Esophagus muscularis mucosa (tissue), 4 donors: ENCODE results near the gene CHAC2. TPM values are rescaled to one million over a fixed set of nuclear protein-coding genes. Genes with fewer than 3 reads are reported as not detected.
"Not testable (repeated sequence)": the region's sequence is repeated elsewhere in the genome, so short reads cannot be mapped to it uniquely, and the experiment has no call there.

Experiments
- DNase-seq: peaks from one replicate; pipeline ENCODE4 v3.0.0-alpha.2; 2017; ENCODE audit errors: extremely low spot score
- H3K27ac ChIP-seq, 4 donors: fragments of 200-600 bp; sonication (generic); replicated peaks in 1 of 4; 1 replicate in 3 of 4; 2 replicates in 1 of 4; pipeline ENCODE4 v1.5.1; 2016 to 2019; ENCODE audit warnings: mild to moderate bottlenecking in 1 of 4
- H3K27me3 ChIP-seq, 4 donors: fragments of 200-600 bp; sonication (generic); one replicate each; pipeline versions ENCODE4 v1.5.1 to v1.6.0; 2016 to 2019
- H3K36me3 ChIP-seq, 4 donors: fragments of 200-600 bp; sonication (generic); one replicate each; pipeline ENCODE4 v1.5.1; 2016 to 2019
- H3K4me1 ChIP-seq, 4 donors: fragments of 200-600 bp; sonication (generic); one replicate each; pipeline ENCODE4 v1.5.1; 2016 to 2019
- H3K4me3 ChIP-seq, 4 donors: fragments of 200-600 bp; sonication (generic); 1 replicate in 2 of 4; 2 replicates in 2 of 4; pipeline ENCODE4 v1.5.1; 2016 to 2019; ENCODE audit warnings: mild to moderate bottlenecking in 4 of 4, moderate library complexity in 1 of 4
- H3K9me3 ChIP-seq, 4 donors: fragments of 200-600 bp; sonication (generic); 1 replicate in 3 of 4; 2 replicates in 1 of 4; pipeline ENCODE4 v1.5.1; 2016 to 2019
- EP300 ChIP-seq: sonication (generic); formaldehyde crosslinking; IDR thresholded peaks from one replicate; pipeline ENCODE4 v1.6.1; 2017; ENCODE audit warnings: antibody characterized with exemption
- POLR2A ChIP-seq: fragments of 450-650 bp; IDR thresholded peaks from one replicate; pipeline ENCODE4 v1.6.1; 2017; ENCODE audit warnings: antibody characterized with exemption, moderate library complexity, mild to moderate bottlenecking, low read depth
- POLR2AphosphoS5 ChIP-seq, 2 donors: sonication (generic); formaldehyde crosslinking; IDR thresholded peaks; one replicate each; pipeline ENCODE4 v1.6.1; 2017; ENCODE audit warnings: antibody characterized with exemption in 2 of 2
- WGBS: methylation state at CpG from one replicate; pipeline ENCODE4 v1.1.5; 2018; 5-methylcytosine and 5-hydroxymethylcytosine counted together
- intact Hi-C: fragments of 100-400 bp; cut with DNase I; formaldehyde crosslinking; loops from one replicate; pipeline ENCODE4 v1.15.1; 2023
- total RNA-seq, 4 donors: library from RNA; depleted of rRNA; stranded (reverse); fragments of >200 nt; gene quantifications; one replicate each; pipeline versions ENCODE4 v1.1.0 to v1.2.1, GENCODE V29; 2016
- TF ChIP-seq, protein P1 (sequence below), 3 experiments: fragments of 200-600 bp in 2 of 3; fragments of 450-650 bp in 1 of 3; sonication (generic) in 2 of 3; IDR thresholded peaks; one replicate each; pipeline ENCODE4 v1.5.1; 2017 to 2019; ENCODE audit warnings: antibody characterized with exemption in 3 of 3, mild to moderate bottlenecking in 2 of 3, moderate library complexity in 1 of 3

Gene CHAC2
- total RNA-seq, 4 donors from 2014 or later = 1.2 to 2.2 (median 2.0) TPM

DNA sequence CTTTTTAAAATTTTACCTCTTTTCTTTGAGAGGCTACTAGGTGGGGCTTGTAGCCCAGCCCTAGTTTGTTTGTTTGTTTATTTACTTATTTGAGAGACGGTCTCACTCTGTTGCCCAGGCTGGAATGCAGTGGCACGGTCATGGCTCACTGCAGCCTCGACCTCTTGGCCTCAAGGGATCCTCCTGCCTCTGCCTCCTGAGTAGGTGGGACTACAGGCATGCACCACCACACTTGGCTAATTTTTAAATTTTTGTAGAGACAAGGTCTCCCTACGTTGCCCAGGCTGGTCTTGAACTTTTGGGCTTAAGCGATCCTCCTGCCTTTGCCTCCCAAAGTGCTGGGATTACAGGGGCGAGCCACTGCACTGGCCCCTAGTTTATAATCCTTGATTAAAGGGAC is 54.2 kb downstream of the CHAC2 start:
- H3K4me3 ChIP-seq = no peak overlapping the region
- 89% methylated on average over 6 of the region's 6 CpGs for WGBS
- peaks cover 3 to 31% (median 25%) of the 10 kb centered on the region in 4 donors for H3K36me3 ChIP-seq
- no peak overlapping the region for H3K27ac ChIP-seq
- TF ChIP-seq, protein P1, sequence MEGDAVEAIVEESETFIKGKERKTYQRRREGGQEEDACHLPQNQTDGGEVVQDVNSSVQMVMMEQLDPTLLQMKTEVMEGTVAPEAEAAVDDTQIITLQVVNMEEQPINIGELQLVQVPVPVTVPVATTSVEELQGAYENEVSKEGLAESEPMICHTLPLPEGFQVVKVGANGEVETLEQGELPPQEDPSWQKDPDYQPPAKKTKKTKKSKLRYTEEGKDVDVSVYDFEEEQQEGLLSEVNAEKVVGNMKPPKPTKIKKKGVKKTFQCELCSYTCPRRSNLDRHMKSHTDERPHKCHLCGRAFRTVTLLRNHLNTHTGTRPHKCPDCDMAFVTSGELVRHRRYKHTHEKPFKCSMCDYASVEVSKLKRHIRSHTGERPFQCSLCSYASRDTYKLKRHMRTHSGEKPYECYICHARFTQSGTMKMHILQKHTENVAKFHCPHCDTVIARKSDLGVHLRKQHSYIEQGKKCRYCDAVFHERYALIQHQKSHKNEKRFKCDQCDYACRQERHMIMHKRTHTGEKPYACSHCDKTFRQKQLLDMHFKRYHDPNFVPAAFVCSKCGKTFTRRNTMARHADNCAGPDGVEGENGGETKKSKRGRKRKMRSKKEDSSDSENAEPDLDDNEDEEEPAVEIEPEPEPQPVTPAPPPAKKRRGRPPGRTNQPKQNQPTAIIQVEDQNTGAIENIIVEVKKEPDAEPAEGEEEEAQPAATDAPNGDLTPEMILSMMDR (IDR thresholded peaks at IDR 0.05) = no peak
- TF ChIP-seq POLR2AphosphoS5 (IDR thresholded peaks at IDR 0.05) (no peak), POLR2A (no peak), EP300 (no peak)
- no peaks in the 10 kb centered on the region for H3K9me3 ChIP-seq
- DNase-seq = no peak
- intact Hi-C loops = loop anchor here (5.0 kb wide), 1 partner anchor 35 kb away; the partner anchor contains the start of gene GPR75
- no peaks in the 10 kb centered on the region for H3K27me3 ChIP-seq
- H3K4me1 ChIP-seq = peaks cover 4 to 11% (median 8%) of the 10 kb centered on the region in 4 donors

DNA sequence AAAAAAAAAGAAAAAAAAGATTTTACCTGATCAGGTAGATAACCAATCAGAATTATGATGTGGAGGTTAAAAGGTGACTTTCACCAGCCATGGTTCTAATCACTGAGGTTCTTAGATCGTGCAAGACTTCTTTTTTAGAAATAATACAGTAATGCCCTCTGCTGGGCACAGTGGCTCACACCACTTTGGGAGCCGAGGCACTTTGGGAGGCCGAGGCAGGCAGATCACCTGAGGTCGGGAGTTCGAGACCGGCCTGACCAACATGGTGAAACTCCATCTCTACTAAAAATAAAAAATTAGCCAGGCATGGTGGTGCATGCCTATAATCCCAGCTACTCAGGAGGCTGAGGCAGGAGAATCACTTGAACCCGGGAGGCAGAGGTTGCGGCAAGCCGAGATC is 56.0 kb downstream of the CHAC2 start:
- intact Hi-C loops = loop anchor here (5.0 kb wide), 1 partner anchor 34 kb away; the partner anchor contains the start of gene GPR75
- not testable (repeated sequence) for H3K27ac ChIP-seq, H3K27me3 ChIP-seq, H3K4me3 ChIP-seq, DNase-seq, H3K9me3 ChIP-seq
- WGBS = 92% methylated on average over 9 of the region's 9 CpGs
- Histone ChIP-seq H3K4me1 (peaks cover 18 to 28% (median 21%) of the 10 kb centered on the region in 4 donors), H3K36me3 (peaks cover 0 to 16% (median 12%) of the 10 kb centered on the region in 4 donors)

Other genes with a start within 250 kb of the CHAC2 start
- gene ASB3, start 19.1 kb downstream of the CHAC2 start, total RNA-seq = 10 to 100 TPM in 3 of 4 donors, 1 to 10 TPM in 1; 10.0 to 15.0 (median 13.2) TPM
- 10 to 100 TPM; 54.8 to 81.9 (median 61.1) TPM for gene ERLEC1, start 19.2 kb downstream of the CHAC2 start, total RNA-seq
- 1 to 10 TPM; 1.2 to 4.6 (median 2.8) TPM for gene GPR75, start 92.2 kb downstream of the CHAC2 start, total RNA-seq
- 10 to 100 TPM; 47.5 to 65.8 (median 48.3) TPM for gene PSME4, start 203.2 kb downstream of the CHAC2 start, total RNA-seq